Endothelial cell (in vitro differentiated cells): ENCODE measurements around the gene LEPR. TPM values are rescaled to one million over a fixed set of nuclear protein-coding genes. Genes with fewer than 3 reads are reported as not detected.
A peak's percentile ranks its signal among the peaks of the same experiment; 100 is the strongest.

Experiments
- DNase-seq: peaks from one replicate; pipeline ENCODE4 v3.0.0; 2021; ENCODE audit warnings: low spot score
- H3K27ac Mint-ChIP-seq: one replicate; pipeline ENCODE4 v1.8.0; 2021; ENCODE audit warnings: mixed read lengths, inconsistent platforms; ENCODE audit not compliant: unreplicated experiment
- H3K27me3 Mint-ChIP-seq: one replicate; pipeline ENCODE4 v1.8.0; 2021; ENCODE audit warnings: mild to moderate bottlenecking, moderate library complexity, mixed read lengths, inconsistent platforms; ENCODE audit not compliant: unreplicated experiment
- H3K36me3 Mint-ChIP-seq: one replicate; pipeline ENCODE4 v1.8.0; 2021; ENCODE audit warnings: mild to moderate bottlenecking, low read depth, mixed read lengths, inconsistent platforms; ENCODE audit not compliant: unreplicated experiment
- H3K4me1 Mint-ChIP-seq: one replicate; pipeline ENCODE4 v1.8.0; 2021; ENCODE audit warnings: mild to moderate bottlenecking, mixed read lengths, inconsistent platforms; ENCODE audit not compliant: unreplicated experiment
- H3K4me3 Mint-ChIP-seq: one replicate; pipeline ENCODE4 v1.8.0; 2021; ENCODE audit warnings: mild to moderate bottlenecking, mixed read lengths, inconsistent platforms; ENCODE audit not compliant: unreplicated experiment
- H3K9me3 Mint-ChIP-seq: one replicate; pipeline ENCODE4 v1.8.0; 2021; ENCODE audit warnings: mixed read lengths, inconsistent platforms; ENCODE audit not compliant: unreplicated experiment
- total RNA-seq: library from RNA; stranded (reverse); fragmentation: NEBNext Ultra II Directional; extraction: Animal tissue kit (Norgen Biotek cat#: 25700); gene quantifications from one replicate; pipeline ENCODE4 v1.2.1, GENCODE V29; 2021; ENCODE audit not compliant: unreplicated experiment
- TF ChIP-seq, protein P1 (sequence below): fragments of 200-600 bp; sonication (generic); IDR thresholded peaks from one replicate; pipeline ENCODE4 v1.5.0; 2021; ENCODE audit warnings: antibody characterized with exemption; ENCODE audit not compliant: unreplicated experiment

Gene LEPR
- total RNA-seq, 1 donor from 2014 or later, result 8.3 TPM

DNA sequence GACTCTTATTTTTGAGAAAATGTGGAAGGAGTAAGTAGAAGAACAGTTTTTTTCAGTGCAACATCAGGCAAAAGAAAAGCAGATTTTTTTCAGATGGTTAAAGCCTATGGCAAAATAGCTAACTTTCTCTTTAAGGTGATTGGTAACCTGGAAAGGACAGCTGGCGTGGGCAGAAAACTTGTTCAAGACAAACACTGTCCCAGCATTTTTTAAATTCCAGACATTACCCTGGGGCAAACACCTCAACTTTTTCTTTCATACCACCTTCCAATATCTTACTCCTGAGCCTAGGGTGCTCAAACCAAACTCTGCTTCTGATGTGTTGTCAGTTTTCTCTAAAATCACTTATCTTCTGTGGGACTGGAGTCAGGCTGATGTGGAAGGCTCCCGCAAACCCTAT, 2.7 kb upstream of the LEPR start:
- TF ChIP-seq, protein P1, sequence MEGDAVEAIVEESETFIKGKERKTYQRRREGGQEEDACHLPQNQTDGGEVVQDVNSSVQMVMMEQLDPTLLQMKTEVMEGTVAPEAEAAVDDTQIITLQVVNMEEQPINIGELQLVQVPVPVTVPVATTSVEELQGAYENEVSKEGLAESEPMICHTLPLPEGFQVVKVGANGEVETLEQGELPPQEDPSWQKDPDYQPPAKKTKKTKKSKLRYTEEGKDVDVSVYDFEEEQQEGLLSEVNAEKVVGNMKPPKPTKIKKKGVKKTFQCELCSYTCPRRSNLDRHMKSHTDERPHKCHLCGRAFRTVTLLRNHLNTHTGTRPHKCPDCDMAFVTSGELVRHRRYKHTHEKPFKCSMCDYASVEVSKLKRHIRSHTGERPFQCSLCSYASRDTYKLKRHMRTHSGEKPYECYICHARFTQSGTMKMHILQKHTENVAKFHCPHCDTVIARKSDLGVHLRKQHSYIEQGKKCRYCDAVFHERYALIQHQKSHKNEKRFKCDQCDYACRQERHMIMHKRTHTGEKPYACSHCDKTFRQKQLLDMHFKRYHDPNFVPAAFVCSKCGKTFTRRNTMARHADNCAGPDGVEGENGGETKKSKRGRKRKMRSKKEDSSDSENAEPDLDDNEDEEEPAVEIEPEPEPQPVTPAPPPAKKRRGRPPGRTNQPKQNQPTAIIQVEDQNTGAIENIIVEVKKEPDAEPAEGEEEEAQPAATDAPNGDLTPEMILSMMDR, result no peak
- Mint-ChIP-seq H3K4me3 (no peak overlapping the region), H3K4me1 (peaks cover 10% of the 10 kb centered on the region), H3K9me3 (no peaks in the 10 kb centered on the region), H3K36me3 (peaks cover 6% of the 10 kb centered on the region), H3K27ac (no peak overlapping the region), H3K27me3 (peaks cover 3% of the 10 kb centered on the region)
- no peak for DNase-seq

DNA sequence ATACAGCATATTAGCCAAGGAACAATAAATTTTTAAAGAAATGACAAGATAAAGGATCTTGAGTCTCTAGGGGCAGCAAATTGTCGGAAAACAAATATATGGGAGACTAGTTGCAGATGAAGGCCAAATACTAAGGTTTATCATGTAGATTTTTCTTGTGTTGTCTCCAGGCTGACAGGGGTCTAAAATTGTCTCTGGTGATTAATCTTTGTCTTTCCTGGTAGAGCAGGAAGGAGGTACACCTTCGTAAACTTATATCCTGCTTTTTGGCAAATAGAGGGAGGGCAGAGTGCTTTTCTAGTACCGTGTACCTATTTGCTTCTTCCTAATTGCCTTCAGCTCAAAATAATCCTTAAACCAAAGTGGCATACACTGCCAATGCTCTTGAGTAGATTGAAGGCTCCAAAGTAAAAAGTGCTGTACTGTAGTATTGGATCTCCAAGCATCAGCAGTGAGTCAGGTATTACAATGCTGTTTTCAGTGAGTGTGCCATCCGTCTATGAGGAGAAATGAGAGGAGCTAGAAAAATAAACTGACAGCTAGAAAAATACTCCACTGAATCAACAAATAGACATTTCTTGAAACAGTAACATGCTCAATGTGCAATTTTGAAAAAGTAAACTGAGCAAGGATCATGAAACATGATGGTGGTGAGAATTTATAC, 1.8 kb upstream of the LEPR start:
- TF ChIP-seq, protein P1, result no peak
- Mint-ChIP-seq H3K36me3 (peaks cover 6% of the 10 kb centered on the region), H3K4me3 (peak overlapping the region; percentile 92), H3K4me1 (peaks cover 10% of the 10 kb centered on the region), H3K27me3 (peaks cover 3% of the 10 kb centered on the region), H3K9me3 (no peaks in the 10 kb centered on the region), H3K27ac (peak overlapping the region; percentile 15)
- DNase-seq, result no peak

DNA sequence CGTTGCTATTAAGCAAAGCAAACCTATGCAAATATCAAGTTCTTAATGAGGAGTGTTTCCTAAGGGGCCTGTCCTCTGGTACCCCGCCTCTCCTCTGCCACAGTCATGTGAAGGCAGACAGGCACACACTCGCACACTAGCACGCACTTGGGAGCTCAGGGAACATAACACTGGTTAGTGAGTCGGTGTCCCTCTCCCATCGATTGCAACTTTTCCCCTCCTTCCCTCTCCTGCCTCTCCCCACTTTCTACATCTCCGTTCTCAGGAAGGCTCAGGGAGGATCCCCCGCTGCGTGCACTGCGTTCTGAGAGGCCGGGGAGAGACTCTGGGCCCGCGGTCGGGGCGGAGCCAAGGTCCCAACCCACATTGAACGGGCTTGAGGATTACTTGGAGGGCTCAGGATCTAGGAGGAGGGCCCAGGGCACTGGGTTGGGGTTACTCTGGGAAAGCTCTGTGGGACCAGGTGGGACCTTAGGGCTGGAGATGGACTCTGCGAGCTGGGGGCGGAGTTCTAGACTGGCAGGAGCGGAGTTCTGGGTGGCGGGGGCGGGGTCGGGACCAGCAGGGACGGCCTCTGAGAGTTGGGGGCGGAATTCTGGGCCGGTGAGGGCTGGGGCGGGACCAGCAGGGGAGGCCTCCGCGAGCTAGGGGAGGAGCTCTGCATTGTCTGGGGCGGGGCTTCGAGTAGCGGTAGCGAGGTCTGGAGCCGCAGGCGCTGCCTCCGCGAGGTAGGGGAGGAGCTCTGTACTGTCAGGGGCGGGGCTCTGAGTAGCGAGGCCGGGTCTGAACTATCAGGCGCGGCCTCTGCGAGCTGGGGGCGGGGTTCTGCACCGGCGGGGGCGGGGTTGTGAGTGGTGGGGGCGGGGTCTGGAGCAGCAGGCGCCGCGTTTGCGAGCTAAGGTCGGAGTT, 533 bp upstream of the LEPR start:
- H3K9me3 Mint-ChIP-seq, result no peaks in the 10 kb centered on the region
- H3K36me3 Mint-ChIP-seq, result peaks cover 12% of the 10 kb centered on the region
- peak; percentile 98 for DNase-seq
- peaks cover 3% of the 10 kb centered on the region for H3K27me3 Mint-ChIP-seq
- peak overlapping the region; percentile 92 for H3K4me3 Mint-ChIP-seq
- peaks cover 20% of the 10 kb centered on the region for H3K4me1 Mint-ChIP-seq
- TF ChIP-seq, protein P1, result no peak
- peak overlapping the region; percentile 83 for H3K27ac Mint-ChIP-seq

DNA sequence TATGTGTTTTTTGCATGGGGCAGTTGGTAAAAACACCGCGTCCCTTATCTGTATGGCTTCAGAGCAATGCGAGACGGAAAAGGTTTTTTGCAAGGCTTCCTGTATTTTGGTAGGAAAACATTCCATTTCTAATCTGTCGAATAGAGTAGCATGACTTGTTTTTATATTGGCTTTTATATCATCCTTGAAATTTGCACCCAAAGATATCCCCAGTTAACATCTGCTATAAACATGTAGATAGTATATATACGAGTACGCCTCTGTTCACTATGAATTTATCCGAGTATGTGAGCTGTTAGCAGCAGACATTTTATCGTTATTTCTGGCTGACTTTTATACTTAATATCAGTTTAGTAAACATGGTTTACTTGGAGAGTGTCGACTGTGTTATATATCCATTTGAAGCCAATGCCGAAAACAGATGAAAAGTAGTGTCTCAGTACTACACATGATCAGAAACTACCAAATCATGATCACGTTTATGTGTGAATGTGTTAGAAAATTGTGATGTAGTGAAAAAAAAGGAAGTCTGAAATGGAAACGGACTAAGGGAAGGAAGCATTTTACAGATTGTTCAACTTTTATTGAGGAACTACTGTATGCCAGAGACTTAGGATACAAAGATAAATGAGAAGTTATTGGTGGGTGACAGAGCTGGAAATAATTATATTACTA, 1.0 kb downstream of the LEPR start:
- Mint-ChIP-seq H3K4me3 (no peak overlapping the region), H3K36me3 (peaks cover 26% of the 10 kb centered on the region), H3K27me3 (peaks cover 5% of the 10 kb centered on the region), H3K4me1 (peaks cover 33% of the 10 kb centered on the region), H3K27ac (no peak overlapping the region), H3K9me3 (no peaks in the 10 kb centered on the region)
- DNase-seq, result no peak
- TF ChIP-seq, protein P1, result no peak
